Lower lobe of right lung (tissue), 2 donors: ENCODE results near the gene CERS2. TPM values are rescaled to one million over a fixed set of nuclear protein-coding genes. Genes with fewer than 3 reads are reported as not detected.

Source experiments
- ATAC-seq, 2 donors: fragments of 200-7000 bp; cut with Tn5 transposase; one replicate each; pipeline ENCODE4 v1.9.1; 2020 to 2022; ENCODE audit warnings: mild to moderate bottlenecking in 2 of 2, moderate library complexity in 2 of 2
- DNase-seq: peaks from one replicate; pipeline ENCODE4 v3.0.0-alpha.2; 2020
- H3K27ac ChIP-seq: fragments of 200-600 bp; one replicate; pipeline ENCODE4 v1.8.0; 2022
- H3K27me3 ChIP-seq: fragments of 200-600 bp; one replicate; pipeline ENCODE4 v1.8.0; 2022; ENCODE audit warnings: low read depth
- H3K36me3 ChIP-seq: fragments of 200-600 bp; one replicate; pipeline ENCODE4 v1.8.0; 2022; ENCODE audit warnings: mild to moderate bottlenecking
- H3K4me1 ChIP-seq: fragments of 200-600 bp; one replicate; pipeline ENCODE4 v1.8.0; 2022
- H3K4me3 ChIP-seq: fragments of 200-600 bp; one replicate; pipeline ENCODE4 v1.8.0; 2022; ENCODE audit warnings: mild to moderate bottlenecking
- H3K9me3 ChIP-seq: fragments of 200-600 bp; one replicate; pipeline ENCODE4 v1.8.0; 2022
- intact Hi-C: fragments of 100-400 bp; cut with DNase I; formaldehyde crosslinking; loops from one replicate; pipeline ENCODE4 v1.11.0; 2022
- total RNA-seq: library from RNA; stranded (reverse); fragmentation: NEBNext Ultra II Directional; extraction: Animal tissue kit (Norgen Biotek cat#: 25700); gene quantifications from one replicate; pipeline ENCODE4 v1.2.1, GENCODE V29; 2021
- TF ChIP-seq, protein P1 (sequence below): fragments of 200-600 bp; IDR thresholded peaks from one replicate; pipeline ENCODE4 v1.8.0; 2022; ENCODE audit warnings: antibody characterized with exemption, mild to moderate bottlenecking
- donor health status: DM: no; HTN: yes; CAD: no; lungs with severe emphysema.

CERS2 gene
- total RNA-seq, 1 donor from 2014 or later, result 297 TPM

DNA sequence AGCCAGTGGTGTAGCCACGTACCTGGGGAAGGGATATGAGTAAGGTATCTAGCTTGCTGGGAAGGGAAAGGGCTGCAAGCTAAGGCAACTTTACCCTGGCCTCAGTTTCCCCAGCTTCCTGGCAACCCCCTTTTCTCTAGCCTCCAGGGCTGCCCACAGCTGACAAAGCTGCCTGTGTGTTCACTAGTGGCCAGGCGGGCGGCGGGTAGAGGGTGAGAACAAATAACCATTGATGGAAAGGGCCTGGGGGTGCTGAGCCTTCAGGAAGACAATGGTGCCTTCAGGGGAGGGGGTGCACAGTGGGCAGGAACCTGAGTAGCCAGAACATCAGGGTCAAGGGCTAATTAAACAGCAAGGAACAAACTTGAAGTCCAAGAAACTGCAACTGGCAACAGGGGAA, 6.1 kb downstream of the CERS2 start:
- no peaks in the 10 kb centered on the region for H3K27me3 ChIP-seq
- peaks cover 57% of the 10 kb centered on the region for H3K36me3 ChIP-seq
- TF ChIP-seq, protein P1, sequence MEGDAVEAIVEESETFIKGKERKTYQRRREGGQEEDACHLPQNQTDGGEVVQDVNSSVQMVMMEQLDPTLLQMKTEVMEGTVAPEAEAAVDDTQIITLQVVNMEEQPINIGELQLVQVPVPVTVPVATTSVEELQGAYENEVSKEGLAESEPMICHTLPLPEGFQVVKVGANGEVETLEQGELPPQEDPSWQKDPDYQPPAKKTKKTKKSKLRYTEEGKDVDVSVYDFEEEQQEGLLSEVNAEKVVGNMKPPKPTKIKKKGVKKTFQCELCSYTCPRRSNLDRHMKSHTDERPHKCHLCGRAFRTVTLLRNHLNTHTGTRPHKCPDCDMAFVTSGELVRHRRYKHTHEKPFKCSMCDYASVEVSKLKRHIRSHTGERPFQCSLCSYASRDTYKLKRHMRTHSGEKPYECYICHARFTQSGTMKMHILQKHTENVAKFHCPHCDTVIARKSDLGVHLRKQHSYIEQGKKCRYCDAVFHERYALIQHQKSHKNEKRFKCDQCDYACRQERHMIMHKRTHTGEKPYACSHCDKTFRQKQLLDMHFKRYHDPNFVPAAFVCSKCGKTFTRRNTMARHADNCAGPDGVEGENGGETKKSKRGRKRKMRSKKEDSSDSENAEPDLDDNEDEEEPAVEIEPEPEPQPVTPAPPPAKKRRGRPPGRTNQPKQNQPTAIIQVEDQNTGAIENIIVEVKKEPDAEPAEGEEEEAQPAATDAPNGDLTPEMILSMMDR, result no peak
- DNase-seq (no peak), ATAC-seq (no peak)
- no peak overlapping the region for H3K4me3 ChIP-seq
- peaks cover 48% of the 10 kb centered on the region for H3K4me1 ChIP-seq
- intact Hi-C loops, result no loop called here
- no peak overlapping the region for H3K27ac ChIP-seq
- no peaks in the 10 kb centered on the region for H3K9me3 ChIP-seq

DNA sequence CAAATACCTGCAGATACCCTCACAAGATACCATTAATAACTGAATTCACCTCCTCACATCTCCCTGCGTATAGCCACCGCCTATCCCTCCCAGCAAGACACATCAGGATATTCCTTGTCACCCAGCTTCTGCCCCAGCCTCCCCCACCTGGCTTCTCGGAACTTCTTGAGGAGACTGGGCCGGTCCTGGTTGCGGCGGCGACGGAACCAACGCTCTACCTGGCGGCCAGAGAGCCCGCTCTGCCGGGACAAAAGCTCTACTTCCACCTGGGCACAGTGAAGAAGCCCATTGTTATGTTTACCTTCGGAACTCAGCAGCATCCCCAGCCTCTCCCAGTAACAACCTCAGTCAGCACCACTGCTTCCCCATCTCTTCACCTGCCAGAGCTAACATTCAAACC, 6.7 kb downstream of the CERS2 start:
- Histone ChIP-seq H3K36me3 (peaks cover 63% of the 10 kb centered on the region), H3K27ac (no peak overlapping the region)

DNA sequence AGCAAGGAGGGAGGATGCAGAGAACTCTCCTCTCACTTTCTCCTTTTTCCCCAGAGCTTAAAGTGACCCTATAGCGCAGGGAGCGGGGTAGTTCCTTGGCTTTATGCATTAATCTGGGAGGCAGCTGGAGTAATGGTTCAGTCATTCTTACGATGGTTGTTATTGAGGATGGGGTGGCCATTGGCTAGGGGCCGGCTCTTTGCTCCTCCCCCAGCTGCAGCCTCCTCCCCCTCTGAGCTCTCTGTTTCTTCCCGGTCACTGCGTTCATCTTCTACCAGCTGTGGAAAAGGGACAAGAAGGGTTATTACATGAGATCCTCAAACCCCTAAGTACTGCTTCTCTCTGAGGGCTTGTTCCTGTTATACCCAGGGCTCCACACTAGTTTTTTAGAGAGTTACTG, 8.6 kb downstream of the CERS2 start:
- no peaks in the 10 kb centered on the region for H3K27me3 ChIP-seq
- TF ChIP-seq, protein P1, result no peak
- H3K36me3 ChIP-seq, result peaks cover 82% of the 10 kb centered on the region
- ATAC-seq (no peak), DNase-seq (no peak)
- H3K4me1 ChIP-seq, result peaks cover 23% of the 10 kb centered on the region
- no peak overlapping the region for H3K27ac ChIP-seq
- no peaks in the 10 kb centered on the region for H3K9me3 ChIP-seq
- no peak overlapping the region for H3K4me3 ChIP-seq
- intact Hi-C loops, result no loop called here

More for the DNA sequence above, 6.7 kb downstream of the CERS2 start:
- no peaks in the 10 kb centered on the region for H3K9me3 ChIP-seq
- peaks cover 43% of the 10 kb centered on the region for H3K4me1 ChIP-seq
- no peaks in the 10 kb centered on the region for H3K27me3 ChIP-seq
- DNase-seq (no peak), ATAC-seq (no peak)
- TF ChIP-seq, protein P1, result no peak
- intact Hi-C loops, result no loop called here
- H3K4me3 ChIP-seq, result no peak overlapping the region

DNA sequence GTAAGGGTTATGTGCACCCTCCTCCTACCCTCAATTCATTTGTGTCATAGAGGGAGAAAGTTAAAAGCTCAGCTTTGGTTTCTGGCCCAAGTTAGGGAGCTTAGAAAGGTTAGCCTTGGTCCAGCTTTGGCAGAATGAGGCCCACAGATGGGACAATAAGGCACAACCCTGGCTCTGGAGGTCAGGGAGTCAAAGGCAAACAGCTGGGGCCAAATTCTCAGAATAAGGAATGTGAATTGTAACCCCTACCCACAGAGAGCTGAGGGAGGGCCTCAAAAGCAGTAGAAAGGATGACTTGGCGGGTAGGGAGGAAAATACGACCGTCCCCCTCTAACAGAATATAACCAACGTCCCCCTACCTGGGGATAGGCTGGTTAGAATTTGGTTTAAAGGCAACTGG, 9.0 kb downstream of the CERS2 start:
- no peak overlapping the region for H3K27ac ChIP-seq
- TF ChIP-seq, protein P1, result no peak
- H3K4me1 ChIP-seq, result peaks cover 19% of the 10 kb centered on the region
- H3K27me3 ChIP-seq, result no peaks in the 10 kb centered on the region
- no peaks in the 10 kb centered on the region for H3K9me3 ChIP-seq
- intact Hi-C loops, result no loop called here
- no peak overlapping the region for H3K4me3 ChIP-seq
- DNase-seq, result no peak
- ATAC-seq, result no peak
- peaks cover 86% of the 10 kb centered on the region for H3K36me3 ChIP-seq

DNA sequence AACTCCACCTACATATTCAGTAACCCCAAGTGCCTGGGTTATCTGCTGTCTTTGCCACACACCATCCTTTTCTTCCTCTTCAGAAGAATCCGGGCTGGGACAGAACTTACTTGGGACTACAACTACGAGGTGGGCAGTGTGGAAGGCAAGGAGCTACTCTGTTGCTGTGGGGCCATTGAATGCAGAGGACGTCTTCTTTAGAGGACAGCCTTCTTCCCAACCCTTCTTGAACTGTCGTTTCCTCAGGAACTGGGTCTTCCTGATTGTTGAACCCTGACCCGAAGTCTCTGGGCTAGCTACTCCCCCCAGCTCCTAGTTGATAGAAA, 10.5 kb downstream of the CERS2 start:
- Histone ChIP-seq H3K36me3 (peaks cover 100% of the 10 kb centered on the region), H3K27me3 (no peaks in the 10 kb centered on the region), H3K27ac (no peak overlapping the region), H3K4me1 (peaks cover 5% of the 10 kb centered on the region), H3K9me3 (no peaks in the 10 kb centered on the region), H3K4me3 (no peak overlapping the region)
- intact Hi-C loops, result no loop called here
- TF ChIP-seq, protein P1, result no peak
- DNase-seq, result no peak
- no peak for ATAC-seq
